HEK293 (cell line): ENCODE measurements around the gene C17orf50.

ENCODE experiments used
- MEIS1 ChIP-seq: sonication (generic); formaldehyde crosslinking; IDR thresholded peaks from 2 replicates; pipeline ENCODE4 v1.8.1; 2022; ENCODE audit warnings: missing genetic modification reagents, mild to moderate bottlenecking, borderline replicate concordance
- PATZ1 ChIP-seq: fragments of 450-650 bp; formaldehyde crosslinking; IDR thresholded peaks from 2 replicates; pipeline ENCODE4 v1.5.1; 2016; ENCODE audit warnings: missing biosample characterization, missing genetic modification characterization
- PBX3 ChIP-seq: sonication (generic); formaldehyde crosslinking; IDR thresholded peaks from 2 replicates; pipeline ENCODE4 v1.8.1; 2022; ENCODE audit warnings: mild to moderate bottlenecking, moderate library complexity, missing genetic modification reagents
- SETDB1 ChIP-seq: IDR thresholded peaks from one replicate; pipeline ENCODE4 v1.6.1; 2017; ENCODE audit warnings: mild to moderate bottlenecking, low read length, moderate library complexity, mixed read lengths; ENCODE audit not compliant: insufficient read length
- WT1 ChIP-seq: fragments of 450-650 bp; formaldehyde crosslinking; IDR thresholded peaks from 2 replicates; pipeline ENCODE4 v1.5.1; 2016; ENCODE audit warnings: missing biosample characterization, missing genetic modification characterization
- ZBTB17 ChIP-seq: fragments of 450-650 bp; formaldehyde crosslinking; IDR thresholded peaks from 2 replicates; pipeline ENCODE4 v1.5.1; 2016; ENCODE audit warnings: missing biosample characterization, missing genetic modification characterization
- ZNF112 ChIP-seq: fragments of 450-650 bp; formaldehyde crosslinking; IDR thresholded peaks from 2 replicates; pipeline ENCODE4 v1.5.0; 2017; ENCODE audit warnings: missing biosample characterization, missing genetic modification characterization
- ZNF19 ChIP-seq: fragments of 450-650 bp; formaldehyde crosslinking; IDR thresholded peaks from 2 replicates; pipeline ENCODE4; 2016; ENCODE audit warnings: missing biosample characterization, missing genetic modification characterization, low read depth
- ZNF239 ChIP-seq: fragments of 450-650 bp; formaldehyde crosslinking; IDR thresholded peaks from 2 replicates; pipeline ENCODE4 v1.5.1; 2016; ENCODE audit warnings: missing biosample characterization, missing genetic modification characterization
- ZNF324 ChIP-seq: fragments of 450-650 bp; formaldehyde crosslinking; IDR thresholded peaks from 2 replicates; pipeline ENCODE4 v1.5.1; 2016; ENCODE audit warnings: missing biosample characterization, missing genetic modification characterization
- ZNF335 ChIP-seq: fragments of 450-650 bp; formaldehyde crosslinking; conservative IDR thresholded peaks from 2 replicates; pipeline ENCODE4 v1.5.1; 2016; ENCODE audit warnings: missing biosample characterization, missing genetic modification characterization
- ZNF416 ChIP-seq: fragments of 450-650 bp; formaldehyde crosslinking; IDR thresholded peaks from 2 replicates; pipeline ENCODE4 v1.5.1; 2016; ENCODE audit warnings: missing biosample characterization, missing genetic modification characterization
- ZNF777 ChIP-seq: fragments of 450-650 bp; formaldehyde crosslinking; IDR thresholded peaks from 2 replicates; pipeline ENCODE4 v1.5.1; 2017; ENCODE audit warnings: missing biosample characterization, missing genetic modification characterization, borderline replicate concordance
- TF ChIP-seq, protein P1 (sequence below): fragments of 450-650 bp; formaldehyde crosslinking; IDR thresholded peaks from 2 replicates; pipeline ENCODE4 v1.5.1; 2016; ENCODE audit warnings: missing biosample characterization, missing genetic modification characterization

DNA sequence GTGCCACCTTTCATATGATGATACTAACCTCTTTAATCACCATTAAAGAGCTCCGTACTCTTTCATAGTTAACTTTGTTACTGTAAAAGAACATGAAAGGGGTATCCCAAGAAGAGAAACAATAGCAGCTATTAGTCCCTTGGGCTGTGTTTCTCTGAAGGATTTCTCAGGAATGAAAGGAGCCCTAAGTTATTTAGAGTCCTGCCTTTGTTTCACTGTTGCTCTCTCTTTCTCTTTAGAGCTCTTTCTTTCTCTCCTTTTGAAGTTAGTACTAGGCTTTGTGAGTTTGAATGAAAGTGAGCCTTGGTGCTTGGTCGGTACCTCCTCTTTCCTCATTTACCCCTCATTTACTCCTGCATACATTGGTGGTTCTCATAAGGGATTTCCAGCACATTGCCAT lies 49.7 kb upstream of the C17orf50 start:
- TF ChIP-seq WT1 (tag by site-specific recombination), result no peak
- TF ChIP-seq, protein P1, sequence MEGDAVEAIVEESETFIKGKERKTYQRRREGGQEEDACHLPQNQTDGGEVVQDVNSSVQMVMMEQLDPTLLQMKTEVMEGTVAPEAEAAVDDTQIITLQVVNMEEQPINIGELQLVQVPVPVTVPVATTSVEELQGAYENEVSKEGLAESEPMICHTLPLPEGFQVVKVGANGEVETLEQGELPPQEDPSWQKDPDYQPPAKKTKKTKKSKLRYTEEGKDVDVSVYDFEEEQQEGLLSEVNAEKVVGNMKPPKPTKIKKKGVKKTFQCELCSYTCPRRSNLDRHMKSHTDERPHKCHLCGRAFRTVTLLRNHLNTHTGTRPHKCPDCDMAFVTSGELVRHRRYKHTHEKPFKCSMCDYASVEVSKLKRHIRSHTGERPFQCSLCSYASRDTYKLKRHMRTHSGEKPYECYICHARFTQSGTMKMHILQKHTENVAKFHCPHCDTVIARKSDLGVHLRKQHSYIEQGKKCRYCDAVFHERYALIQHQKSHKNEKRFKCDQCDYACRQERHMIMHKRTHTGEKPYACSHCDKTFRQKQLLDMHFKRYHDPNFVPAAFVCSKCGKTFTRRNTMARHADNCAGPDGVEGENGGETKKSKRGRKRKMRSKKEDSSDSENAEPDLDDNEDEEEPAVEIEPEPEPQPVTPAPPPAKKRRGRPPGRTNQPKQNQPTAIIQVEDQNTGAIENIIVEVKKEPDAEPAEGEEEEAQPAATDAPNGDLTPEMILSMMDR (tag by site-specific recombination), result no peak
- no peak for TF ChIP-seq ZNF335 (tag by site-specific recombination)
- no peak for TF ChIP-seq ZNF19
- TF ChIP-seq ZNF777 (tag by site-specific recombination), result no peak
- TF ChIP-seq ZBTB17 (tag by site-specific recombination), result no peak
- TF ChIP-seq PATZ1 (tag by site-specific recombination), result no peak
- no peak for TF ChIP-seq PBX3
- TF ChIP-seq SETDB1, result no peak
- TF ChIP-seq ZNF416 (tag by site-specific recombination), result no peak
- TF ChIP-seq MEIS1 (CRISPR knock-in tag), result no peak
- TF ChIP-seq ZNF324 (tag by site-specific recombination), result no peak
- TF ChIP-seq ZNF239 (tag by site-specific recombination), result no peak
- no peak for TF ChIP-seq ZNF112
